HCT116 (cell line): ENCODE measurements around the gene PCCA. TPM values are rescaled to one million over a fixed set of nuclear protein-coding genes. Genes with fewer than 3 reads are reported as not detected.

ENCODE experiments used
- ATAC-seq: fragments of 200-7000 bp; cut with Tn5 transposase; 2 replicates; pipeline ENCODE4 v1.9.1; 2020; ENCODE audit warnings: mild to moderate bottlenecking, moderate library complexity
- BruUV-seq: library from RNA; stranded (reverse); fragments of 400-500 nt; replicated peaks from 2 replicates; lab custom pipeline; 2021; lab: Mats Ljungman, UMichigan
- CTCF ChIA-PET: fragments of 300-600 bp; sonication (Branson Sonifier 250); formaldehyde crosslinking; loops from one replicate; lab custom pipeline; 2021; ENCODE audit warnings: antibody characterized with exemption; lab: Charles Lee
- POLR2A ChIA-PET: fragments of 300-600, 350-600 bp; sonication (Branson Sonifier 250); formaldehyde crosslinking; loops from one replicate; lab custom pipeline; 2021; ENCODE audit warnings: antibody characterized with exemption; lab: Charles Lee
- RAD21 ChIA-PET, 2 experiments: fragments of 300-600 bp; sonication (Branson Sonifier 250); formaldehyde crosslinking; loops; one replicate each; lab custom pipeline; 2023; ENCODE audit warnings: low total read pairs in 2 of 2; ENCODE audit not compliant: uncharacterized antibody in 2 of 2, unreplicated experiment in 2 of 2, low non-redundant PET in 1 of 2; lab: Charles Lee
- DNase-seq: peaks from one replicate; pipeline ENCODE4 v3.0.0-alpha.2; 2010; ENCODE audit warnings: low read depth, low spot score
- H2AFZ ChIP-seq: fragments of 200-600 bp; shearing (Covaris generic), sonication (generic); 2 replicates; pipeline ENCODE4 v1.6.1; 2017; ENCODE audit warnings: low read depth, mixed run types, mixed read lengths, antibody characterized with exemption, low read length; ENCODE audit not compliant: poor library complexity, severe bottlenecking
- H3K27ac ChIP-seq: 2 replicates; pipeline ENCODE4 v1.5.1; 2012; ENCODE audit warnings: low read depth, low read length
- H3K27me3 ChIP-seq: fragments of 200-600 bp; sonication (generic); 2 replicates; pipeline ENCODE4 v1.6.1; 2016; ENCODE audit warnings: mixed run types, low read length, mixed read lengths; ENCODE audit not compliant: insufficient read depth
- H3K36me3 ChIP-seq, 2 experiments: fragments of 200-500 bp in 1 of 2; fragments of 200-600 bp in 1 of 2; sonication (Bioruptor generic) in 1 of 2; sonication (generic) in 1 of 2; 2 replicates each; pipeline versions ENCODE4 v1.5.1 to v1.6.1; 2014 to 2016; ENCODE audit warnings: low read length in 2 of 2, inconsistent platforms in 1 of 2, mixed read lengths in 1 of 2, mixed run types in 1 of 2; ENCODE audit not compliant: insufficient read depth in 2 of 2, control insufficient read depth in 1 of 2
- H3K4me1 ChIP-seq, 2 experiments: fragments of 200-600 bp in 1 of 2; sonication (generic) in 1 of 2; 2 replicates each; pipeline versions ENCODE4 v1.5.1 to v1.6.1; 2012 to 2017; ENCODE audit warnings: low read length in 2 of 2, inconsistent platforms in 1 of 2, mild to moderate bottlenecking in 1 of 2, mixed read lengths in 1 of 2, mixed run types in 1 of 2, moderate library complexity in 1 of 2; ENCODE audit not compliant: insufficient read depth in 2 of 2, control insufficient read depth in 1 of 2
- H3K4me2 ChIP-seq: fragments of 200-600 bp; sonication (generic); 2 replicates; pipeline ENCODE4 v1.6.1; 2017; ENCODE audit warnings: mixed run types, low read length, mixed read lengths
- H3K4me3 ChIP-seq, 2 experiments: fragments of 200-600 bp in 1 of 2; sonication (generic) in 1 of 2; replicated peaks in 1 of 2; 2 replicates each; pipeline ENCODE4 v1.5.1; 2011 to 2016; ENCODE audit warnings: low read length in 2 of 2, control low read depth in 1 of 2, low read depth in 1 of 2, mild to moderate bottlenecking in 1 of 2, mixed read lengths in 1 of 2, mixed run types in 1 of 2
- H3K79me2 ChIP-seq: fragments of 200-600 bp; sonication (generic); 2 replicates; pipeline ENCODE4 v1.6.1; 2017; ENCODE audit warnings: mild to moderate bottlenecking, mixed run types, low read length, moderate library complexity, mixed read lengths; ENCODE audit not compliant: insufficient read depth
- H3K9ac ChIP-seq: fragments of 200-600 bp; sonication (generic); 2 replicates; pipeline ENCODE4 v1.6.1; 2016; ENCODE audit warnings: low read length, mixed read lengths
- H3K9me2 ChIP-seq: fragments of 200-600 bp; sonication (generic), shearing (Covaris generic); 2 replicates; pipeline ENCODE4 v1.6.1; 2017; ENCODE audit warnings: mixed run types, mild to moderate bottlenecking, moderate library complexity; ENCODE audit not compliant: insufficient read depth
- H3K9me3 ChIP-seq, 2 experiments: fragments of 200-500 bp in 1 of 2; fragments of 200-600 bp in 1 of 2; sonication (Bioruptor generic) in 1 of 2; sonication (generic) in 1 of 2; 2 replicates each; pipeline ENCODE4 v1.6.1; 2014 to 2017; ENCODE audit warnings: low read length in 2 of 2, mixed read lengths in 2 of 2, inconsistent platforms in 1 of 2, low read depth in 1 of 2, mild to moderate bottlenecking in 1 of 2, mixed run types in 1 of 2, moderate library complexity in 1 of 2; ENCODE audit not compliant: control insufficient read depth in 1 of 2, insufficient read depth in 1 of 2
- H4K20me1 ChIP-seq: fragments of 200-600 bp; sonication (generic), shearing (Covaris generic); 2 replicates; pipeline ENCODE4 v1.6.1; 2017; ENCODE audit warnings: mixed run types, mild to moderate bottlenecking, moderate library complexity; ENCODE audit not compliant: insufficient read depth
- ATF3 ChIP-seq: IDR thresholded peaks from 2 replicates; pipeline ENCODE4 v1.6.1; 2012
- ELF1 ChIP-seq: IDR thresholded peaks from 2 replicates; pipeline ENCODE4 v1.6.1; 2012; ENCODE audit warnings: low read depth, borderline replicate concordance
- EZH2 ChIP-seq: fragments of 200-600 bp; sonication (generic); IDR thresholded peaks from 2 replicates; pipeline ENCODE4 v1.6.1; 2017; ENCODE audit warnings: antibody characterized with exemption, mixed run types
- EZH2phosphoT487 ChIP-seq: fragments of 200-600 bp; IDR thresholded peaks from 2 replicates; pipeline ENCODE4 v1.6.1; 2018; ENCODE audit warnings: antibody characterized with exemption, borderline replicate concordance
- RAD21 ChIP-seq: IDR thresholded peaks from 2 replicates; pipeline ENCODE4 v1.6.1; 2012; ENCODE audit warnings: low read depth, mild to moderate bottlenecking
- REST ChIP-seq: IDR thresholded peaks from 2 replicates; pipeline ENCODE4 v1.6.1; 2012; ENCODE audit warnings: low read depth
- SIN3A ChIP-seq: IDR thresholded peaks from 2 replicates; pipeline ENCODE4 v1.6.1; 2012; ENCODE audit warnings: low read depth
- SP1 ChIP-seq: IDR thresholded peaks from 2 replicates; pipeline ENCODE4 v1.6.1; 2012; ENCODE audit warnings: low read depth
- SRF ChIP-seq: IDR thresholded peaks from 2 replicates; pipeline ENCODE4 v1.6.1; 2012; ENCODE audit warnings: low read depth
- TCF7L2 ChIP-seq: IDR thresholded peaks from 2 replicates; pipeline ENCODE4 v1.7.0; 2011; ENCODE audit warnings: borderline replicate concordance, inconsistent platforms; ENCODE audit not compliant: insufficient read depth, insufficient read length; ENCODE audit errors: extremely low read depth
- YY1 ChIP-seq: IDR thresholded peaks from 2 replicates; pipeline ENCODE4 v1.6.1; 2011; ENCODE audit warnings: low read length, low read depth, moderate library complexity, mild to moderate bottlenecking; ENCODE audit not compliant: insufficient replicate concordance; ENCODE audit errors: extremely low read depth
- ZBTB33 ChIP-seq: IDR thresholded peaks from 2 replicates; pipeline ENCODE4 v1.6.1; 2011; ENCODE audit warnings: mild to moderate bottlenecking, low read length, moderate library complexity; ENCODE audit not compliant: insufficient replicate concordance; ENCODE audit errors: extremely low read depth
- ZFX ChIP-seq: fragments of 450-650 bp; IDR thresholded peaks from 2 replicates; pipeline ENCODE4 v1.6.1; 2017
- intact Hi-C: fragments of 100-400 bp; cut with micrococcal nuclease; formaldehyde crosslinking; loops from 2 replicates; pipeline ENCODE4 v1.10.0; 2022
- total RNA-seq: library from RNA; stranded (reverse); gene quantifications from one replicate; pipeline ENCODE4 v1.2.1, GENCODE V29; 2021; ENCODE audit not compliant: unreplicated experiment

PCCA gene
- total RNA-seq, 1 experiment from 2014 or later: 23.0 TPM

- intact Hi-C loops: no loop called here
- RAD21 ChIA-PET: no interaction called here
- Histone ChIP-seq H4K20me1 (no peaks in the 10 kb centered on the region), H3K9me3 (no peaks in the 10 kb centered on the region), H3K79me2 (no peaks in the 10 kb centered on the region), H3K27ac (no peak overlapping the region), H3K4me1 (no peaks in the 10 kb centered on the region), H3K36me3 (no peaks in the 10 kb centered on the region), H3K9ac (no peak overlapping the region), H3K4me3 (no peak overlapping the region), H2AFZ (no peak overlapping the region), H3K27me3 (no peaks in the 10 kb centered on the region), H3K4me2 (no peak overlapping the region), H3K9me2 (no peaks in the 10 kb centered on the region)
- POLR2A ChIA-PET: no interaction called here
- BruUV-seq: no TSS peak
- DNase-seq (no peak), ATAC-seq (no peak)
- no peak for TF ChIP-seq REST
- TF ChIP-seq SP1: no peak
- TF ChIP-seq ZBTB33: no peak
- TF ChIP-seq RAD21: no peak
- TF ChIP-seq YY1: no peak
- no peak for TF ChIP-seq SIN3A
- no peak for TF ChIP-seq ZFX
- no peak for TF ChIP-seq ATF3
- no peak for TF ChIP-seq EZH2
- no peak for TF ChIP-seq TCF7L2
- TF ChIP-seq SRF: no peak
- no peak for TF ChIP-seq EZH2phosphoT487
- TF ChIP-seq ELF1: no peak
- CTCF ChIA-PET: no interaction called here
Observed at GRCh38 chr13:100306434-100306999, 217.6 kb downstream of the PCCA start.
